ENCODE measurements around the gene OR56A5. TPM values are rescaled to one million over a fixed set of nuclear protein-coding genes. Genes with fewer than 3 reads are reported as not detected.
"Not testable (repeated sequence)": the region's sequence is repeated elsewhere in the genome, so short reads cannot be mapped to it uniquely, and the experiment has no call there.

The OR56A5 gene, protein sequence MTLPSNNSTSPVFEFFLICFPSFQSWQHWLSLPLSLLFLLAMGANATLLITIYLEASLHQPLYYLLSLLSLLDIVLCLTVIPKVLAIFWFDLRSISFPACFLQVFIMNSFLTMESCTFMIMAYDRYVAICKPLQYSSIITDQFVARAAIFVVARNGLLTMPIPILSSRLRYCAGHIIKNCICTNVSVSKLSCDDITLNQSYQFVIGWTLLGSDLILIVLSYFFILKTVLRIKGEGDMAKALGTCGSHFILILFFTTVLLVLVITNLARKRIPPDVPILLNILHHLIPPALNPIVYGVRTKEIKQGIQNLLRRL
- total RNA-seq = not detected

DNA sequence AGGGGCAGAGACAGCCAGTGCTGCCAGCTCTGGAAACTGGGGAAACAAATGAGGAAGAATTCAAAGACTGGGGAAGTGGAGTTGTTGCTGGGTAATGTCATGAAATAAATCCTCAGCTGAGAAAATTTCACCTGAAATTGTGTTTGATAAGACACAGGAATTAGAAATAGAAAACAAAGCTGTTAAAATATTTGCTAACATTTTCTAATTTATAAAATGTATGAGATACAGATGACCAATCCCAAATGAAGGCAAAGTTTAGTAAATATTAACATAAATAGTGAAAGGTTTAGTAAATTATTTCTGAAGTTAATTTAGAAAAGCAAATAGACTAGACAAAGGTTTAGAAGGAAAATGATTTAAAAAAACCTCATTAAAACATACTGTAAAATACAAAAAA lies at the start of gene OR56A5:
OR56A5 (minus strand) TSS at position 101 of the 400 bp plus-strand sequence; CDS start at position 101, 0 bp downstream.
- CTCF ChIA-PET = no interaction called here

DNA sequence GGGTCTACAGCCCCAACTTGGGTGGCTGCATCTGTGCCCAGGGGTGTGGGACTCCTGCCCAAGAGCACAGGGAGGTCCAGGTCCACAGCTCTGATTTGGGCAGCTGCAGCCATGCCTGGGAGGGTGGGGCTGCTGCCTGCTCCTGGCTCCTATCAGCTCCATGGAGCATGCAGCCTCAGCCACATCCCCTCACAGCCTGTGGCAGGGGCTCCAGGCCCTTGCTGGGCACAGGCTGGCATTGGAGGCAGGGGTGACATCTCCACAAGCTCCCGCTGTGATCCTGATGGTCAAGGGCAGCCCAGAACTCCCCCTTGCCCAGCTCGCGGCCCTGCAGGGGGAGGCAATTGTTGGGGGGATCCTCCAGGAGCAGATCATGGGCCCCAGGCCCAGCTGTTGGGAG lies 44.7 kb upstream of the OR56A5 start:
- ChIA-PET POLR2A (no interaction called here), CTCF (no interaction called here)

More for the DNA sequence above, at the start of gene OR56A5:
- POLR2A ChIA-PET = no interaction called here

DNA sequence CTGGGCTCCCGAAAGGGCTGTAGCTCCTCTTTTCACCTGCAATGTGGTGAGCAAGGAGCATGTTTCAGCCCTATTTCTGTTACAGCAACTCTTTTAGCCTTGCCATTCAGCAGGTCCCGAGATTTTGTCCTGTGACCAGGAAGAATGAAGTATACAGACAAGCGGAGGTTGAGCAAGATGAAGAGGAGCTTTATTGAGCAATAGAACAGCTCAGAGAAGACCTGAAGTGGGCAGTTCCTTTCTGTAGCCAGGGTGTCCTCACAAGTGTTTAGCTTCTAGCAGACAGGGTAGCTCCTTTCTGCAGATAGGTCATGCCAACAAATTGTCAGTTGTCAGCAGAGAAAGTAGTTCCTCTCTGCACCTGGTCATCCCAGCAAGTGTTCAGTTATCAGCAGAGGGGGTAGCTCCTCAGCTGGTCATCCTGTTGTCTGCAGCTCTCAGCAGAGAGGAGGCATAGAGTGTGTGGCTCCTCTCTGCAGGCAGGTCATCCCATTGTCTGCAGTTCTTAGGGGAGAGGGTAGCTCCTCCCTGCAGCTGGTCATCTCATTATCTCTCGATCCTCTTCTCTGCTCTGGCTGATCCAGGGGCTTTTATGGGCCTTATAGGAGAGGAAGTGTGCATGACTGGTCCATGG lies 43.9 kb upstream of the OR56A5 start:
- POLR2A ChIA-PET = no interaction called here
- CTCF ChIA-PET = no interaction called here

DNA sequence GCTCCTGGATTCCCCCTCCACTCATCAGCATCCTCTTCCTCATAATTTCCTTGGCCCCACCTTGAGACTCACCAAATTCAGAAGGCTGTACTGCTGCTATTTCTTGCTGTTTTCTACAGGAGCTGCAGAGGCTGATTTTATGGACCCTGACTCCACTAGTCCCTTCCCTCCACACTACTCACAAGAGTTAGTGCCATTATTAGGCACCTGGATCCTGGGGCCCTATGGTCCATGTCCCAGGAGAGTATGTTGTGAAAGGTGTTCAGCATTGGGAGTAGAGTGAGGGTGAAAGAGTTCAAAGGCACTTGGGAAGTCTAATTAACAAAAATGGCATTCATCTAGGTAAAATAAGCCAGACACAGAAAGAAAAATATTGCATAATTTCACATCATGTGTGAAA lies 38.6 kb upstream of the OR56A5 start, which contains the start of gene OR56A4:
OR56A4 (minus strand) TSS at position 101 of the 400 bp plus-strand sequence. CDS start 3,954 bp downstream, outside the sequence.
- ChIA-PET CTCF (no interaction called here), POLR2A (no interaction called here)

DNA sequence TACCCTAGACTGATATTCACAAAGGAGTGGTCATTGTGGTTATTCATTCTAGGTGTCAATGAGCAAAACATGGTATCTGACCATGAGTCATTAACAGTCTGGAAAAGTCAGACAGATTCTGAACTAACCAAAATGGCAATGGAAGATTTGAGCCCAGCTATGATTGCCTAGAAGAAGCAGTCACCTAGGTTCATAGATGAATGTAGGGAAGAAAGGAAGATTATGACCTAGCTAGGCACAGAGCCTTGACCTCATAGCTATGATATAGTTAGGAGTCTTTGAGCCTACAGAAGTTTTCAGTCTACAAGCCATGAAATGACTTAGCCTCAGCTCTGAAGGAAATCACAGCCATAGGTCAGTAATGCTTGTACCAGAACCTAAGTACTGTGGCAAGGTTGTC lies 38.1 kb upstream of the OR56A5 start:
- CTCF ChIA-PET = no interaction called here

DNA sequence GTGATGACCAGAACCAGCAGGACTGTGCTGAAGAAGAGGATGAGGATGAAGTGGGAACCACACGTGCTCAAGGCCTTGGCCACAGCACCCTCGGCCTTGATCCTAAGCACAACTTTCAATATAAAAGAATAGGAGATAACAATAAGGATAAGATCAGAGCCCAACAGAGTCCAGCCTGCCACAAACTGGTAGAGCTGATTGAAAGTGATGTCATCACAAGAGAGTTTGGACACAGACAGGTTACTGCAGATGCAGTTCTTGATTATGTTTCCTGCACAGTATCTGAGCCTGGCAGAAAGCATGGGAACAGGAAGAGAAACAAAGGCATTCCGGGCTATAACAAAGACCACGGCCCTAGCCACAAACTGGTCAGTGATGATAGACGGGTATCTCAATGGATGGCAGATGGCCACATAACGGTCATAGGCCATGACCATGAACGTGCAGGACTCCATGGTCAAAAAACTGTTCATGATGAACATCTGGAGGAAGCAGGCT lies 34.0 kb upstream of the OR56A5 start:
- ChIA-PET CTCF (no interaction called here), POLR2A (no interaction called here)

More for the DNA sequence above, 38.1 kb upstream of the OR56A5 start:
- POLR2A ChIA-PET = no interaction called here

DNA sequence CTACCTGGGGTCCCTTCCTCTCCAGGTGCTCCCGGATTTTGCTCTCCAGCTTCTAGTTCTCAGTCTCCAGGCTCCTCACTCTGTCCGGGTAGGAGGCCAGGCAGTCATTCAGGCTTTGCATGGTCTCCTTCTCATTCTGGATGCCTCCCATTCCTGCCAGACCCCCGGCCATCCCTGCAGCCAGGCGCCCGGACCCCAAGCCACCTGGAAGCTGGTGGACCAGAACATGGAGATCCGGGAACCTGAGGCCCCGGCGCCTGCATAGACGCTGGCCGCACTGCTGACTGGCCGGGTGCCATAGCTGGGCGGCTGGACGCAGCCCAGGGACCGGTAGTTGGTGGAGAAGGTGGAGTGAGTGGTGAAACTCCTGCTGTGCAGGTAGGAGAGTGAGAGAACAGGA lies 26.5 kb upstream of the OR56A5 start:
- ChIA-PET CTCF (no interaction called here), POLR2A (no interaction called here)

DNA sequence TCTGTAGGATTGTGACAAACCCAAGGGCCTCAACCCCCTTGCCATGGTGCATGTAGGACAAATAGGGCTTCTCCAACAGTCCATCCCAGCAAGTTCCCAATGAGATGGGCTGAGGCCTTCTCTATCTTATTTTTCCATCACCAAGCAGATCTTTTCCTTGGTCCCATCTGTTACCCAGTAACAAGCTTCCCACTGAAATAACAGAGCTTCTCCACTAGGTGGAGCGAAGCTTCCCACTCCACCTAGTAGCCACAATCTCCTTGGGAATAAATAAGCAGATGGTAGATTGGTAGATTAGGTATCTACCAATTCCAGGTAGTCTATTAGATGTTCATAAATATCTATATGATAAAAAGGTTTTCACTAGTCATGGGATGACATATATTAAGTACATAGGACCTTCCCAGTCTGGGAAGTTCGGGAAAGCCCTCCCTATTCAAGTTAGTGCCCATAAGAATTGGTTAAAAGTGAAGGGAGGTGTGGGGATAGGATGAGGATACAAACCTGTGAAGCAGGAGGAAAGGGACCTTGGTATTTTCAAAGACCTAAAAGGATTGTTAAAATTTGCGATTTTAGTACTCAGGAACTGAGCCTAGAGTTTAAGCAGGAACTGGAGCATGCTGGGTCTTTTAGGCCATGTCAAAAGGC lies 24.4 kb upstream of the OR56A5 start:
- ChIA-PET POLR2A (no interaction called here), CTCF (no interaction called here)

DNA sequence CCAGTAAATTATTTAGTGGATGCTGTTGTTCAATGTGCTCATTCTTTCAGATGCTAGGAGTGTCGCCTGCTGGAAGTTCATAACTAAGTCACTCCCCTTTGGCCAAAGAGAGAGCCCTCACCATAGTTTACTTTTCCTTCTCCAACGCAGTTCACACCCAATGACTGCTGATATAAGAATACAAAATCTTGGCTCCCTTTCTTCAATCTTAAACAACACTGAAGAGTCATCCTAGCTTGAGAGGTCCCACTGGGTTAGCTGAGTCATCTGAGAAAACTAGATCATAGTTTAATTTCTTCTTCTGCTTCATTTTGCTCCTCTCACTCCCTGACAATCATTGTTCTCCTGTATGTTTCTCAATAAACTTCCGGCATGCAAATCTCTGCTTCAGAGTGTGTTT lies 23.9 kb upstream of the OR56A5 start:
- CTCF ChIA-PET = no interaction called here
- POLR2A ChIA-PET = no interaction called here

DNA sequence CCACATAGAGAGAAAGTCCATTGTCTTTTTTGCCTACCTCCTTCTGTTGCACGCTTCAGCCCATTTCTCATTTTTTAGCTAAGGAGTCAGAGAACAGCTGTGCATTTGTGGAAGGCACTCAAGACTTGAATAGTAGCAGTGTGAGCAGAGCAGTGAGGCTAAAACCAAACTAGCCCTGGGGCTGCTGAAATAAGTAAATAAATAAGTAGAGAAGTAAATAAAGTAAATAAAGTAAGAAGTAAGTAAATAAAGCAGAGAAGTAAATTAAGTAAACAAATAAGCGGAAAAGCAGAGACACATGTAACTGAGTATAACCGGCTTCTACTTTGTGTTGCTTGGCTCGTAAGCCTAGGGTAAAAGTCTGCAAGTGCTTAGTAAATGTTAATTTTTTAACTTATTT lies 20.9 kb upstream of the OR56A5 start:
- POLR2A ChIA-PET = no interaction called here
- CTCF ChIA-PET = no interaction called here

DNA sequence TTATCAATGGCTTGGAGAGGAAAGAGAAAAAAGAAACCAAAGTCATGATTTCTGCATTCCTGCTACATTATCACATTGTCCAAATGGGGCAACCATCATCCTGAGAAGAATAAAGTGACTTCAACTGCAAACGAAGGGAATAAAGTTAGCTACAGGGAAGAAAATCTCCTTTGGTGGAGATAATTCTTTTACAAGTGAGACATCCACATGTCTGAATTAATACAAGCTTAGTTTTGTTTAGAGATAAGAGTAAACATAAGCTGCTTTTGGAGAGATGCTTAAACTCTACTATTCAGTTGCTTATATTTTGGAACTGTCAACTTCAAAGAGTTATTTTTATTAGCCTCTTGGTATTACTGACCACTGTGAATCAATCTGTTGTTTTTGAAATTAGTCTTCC lies 18.6 kb upstream of the OR56A5 start, which contains the start of gene OR52L1:
OR52L1 (minus strand) TSS at position 101 of the 400 bp plus-strand sequence; CDS start at position 46, 55 bp downstream.
- ChIA-PET POLR2A (no interaction called here), CTCF (no interaction called here)

DNA sequence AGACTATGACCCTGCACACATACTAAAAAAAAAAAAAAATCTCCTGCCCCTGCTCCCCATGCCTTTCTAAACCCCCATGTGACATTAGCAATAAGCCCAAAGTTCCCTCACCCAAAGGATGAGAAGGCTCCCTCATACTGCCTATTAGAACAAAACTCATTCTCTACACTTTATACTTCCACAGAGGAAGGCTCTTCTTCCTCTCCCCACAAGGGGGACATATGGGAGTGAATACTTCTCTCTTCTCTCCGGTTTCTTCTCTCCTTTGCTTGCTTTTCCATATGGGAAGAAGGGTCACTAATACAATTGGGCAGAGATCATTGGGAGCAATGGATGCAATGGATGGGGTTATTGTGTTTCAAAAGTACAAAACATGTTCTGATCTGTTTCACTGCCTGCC lies 15.1 kb upstream of the OR56A5 start:
- POLR2A ChIA-PET = no interaction called here
- CTCF ChIA-PET = no interaction called here

DNA sequence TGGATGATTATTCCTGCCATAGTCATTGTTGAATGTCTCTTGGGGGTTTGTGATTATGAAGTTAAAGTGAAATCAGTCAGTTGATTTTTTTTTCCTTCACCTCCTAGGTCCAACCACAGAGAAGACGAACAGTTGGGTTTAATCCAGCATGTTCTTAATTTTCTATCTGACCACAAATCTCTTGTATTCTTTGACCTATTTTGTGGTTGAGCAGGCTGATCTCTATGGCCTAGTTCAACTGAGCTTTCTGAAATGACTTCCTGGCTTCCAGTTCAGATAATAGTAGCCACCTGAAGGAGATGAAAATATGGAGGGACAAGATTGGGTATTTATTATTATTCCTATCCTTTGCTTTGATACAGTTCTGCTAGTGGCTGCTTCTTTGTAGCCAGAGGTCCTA lies 5.2 kb upstream of the OR56A5 start:
- ChIA-PET POLR2A (no interaction called here), CTCF (no interaction called here)

DNA sequence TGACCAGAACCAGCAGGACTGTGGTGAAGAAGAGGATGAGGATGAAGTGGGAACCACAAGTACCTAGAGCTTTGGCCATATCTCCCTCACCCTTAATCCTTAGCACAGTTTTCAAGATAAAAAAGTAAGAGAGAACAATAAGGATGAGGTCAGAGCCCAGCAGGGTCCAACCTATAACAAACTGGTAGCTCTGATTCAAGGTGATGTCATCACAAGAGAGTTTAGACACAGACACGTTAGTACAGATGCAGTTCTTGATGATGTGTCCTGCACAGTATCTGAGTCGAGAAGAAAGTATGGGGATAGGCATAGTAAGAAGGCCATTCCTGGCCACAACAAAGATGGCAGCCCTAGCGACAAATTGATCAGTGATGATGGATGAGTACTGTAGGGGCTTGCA lies 586 bp downstream of the OR56A5 start:
- ChIA-PET CTCF (no interaction called here), POLR2A (no interaction called here)

DNA sequence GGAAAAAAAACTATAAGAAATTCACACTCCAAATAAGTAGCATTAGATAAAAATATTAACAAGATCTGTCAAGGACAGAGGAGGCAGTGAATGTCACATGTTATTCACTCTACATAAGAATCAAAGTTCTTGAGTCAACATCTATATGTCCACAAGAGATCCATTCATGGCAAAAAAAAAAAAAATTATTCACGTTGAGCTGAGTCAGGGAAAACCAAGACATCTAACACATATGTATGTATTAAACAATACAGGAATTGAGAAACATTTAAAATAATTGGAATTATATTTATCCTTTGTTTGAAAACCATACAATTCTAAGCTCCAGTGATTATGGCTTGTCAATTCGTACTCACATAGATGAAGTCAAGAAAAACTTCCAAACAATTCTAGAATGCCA lies 1.3 kb downstream of the OR56A5 start:
- ChIA-PET POLR2A (no interaction called here), CTCF (no interaction called here)

DNA sequence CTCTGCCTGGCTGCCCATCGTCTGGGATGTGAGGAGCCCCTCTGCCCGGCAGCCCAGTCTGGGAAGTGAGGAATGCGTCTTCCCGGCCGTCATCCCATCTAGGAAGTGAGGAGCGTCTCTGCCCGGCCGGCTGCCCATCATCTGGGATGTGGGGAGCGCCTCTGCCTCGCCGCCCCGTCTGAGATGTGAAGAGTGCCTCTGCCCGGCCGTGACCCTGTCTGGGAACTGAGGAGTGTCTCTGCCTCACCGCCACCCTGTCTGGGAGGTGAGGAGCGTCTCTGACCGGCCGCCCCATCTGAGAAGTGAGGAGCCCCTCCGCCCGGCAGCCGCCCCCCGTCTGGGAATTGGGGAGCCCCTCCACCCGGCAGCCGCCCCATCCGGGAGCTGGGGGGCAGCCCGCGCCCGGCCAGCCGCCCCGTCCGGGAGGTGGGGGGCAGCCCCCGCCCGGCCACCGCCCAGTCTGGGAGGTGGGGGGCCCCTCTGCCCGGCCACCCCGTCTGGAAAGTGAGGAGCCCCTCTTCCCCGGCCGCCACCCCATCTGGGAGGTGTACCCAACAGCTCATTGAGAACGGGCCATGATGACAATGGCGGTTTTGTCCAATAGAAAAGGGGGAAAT lies 7.5 kb downstream of the OR56A5 start:
- CTCF ChIA-PET, POLR2A ChIA-PET: not testable (repeated sequence)

DNA sequence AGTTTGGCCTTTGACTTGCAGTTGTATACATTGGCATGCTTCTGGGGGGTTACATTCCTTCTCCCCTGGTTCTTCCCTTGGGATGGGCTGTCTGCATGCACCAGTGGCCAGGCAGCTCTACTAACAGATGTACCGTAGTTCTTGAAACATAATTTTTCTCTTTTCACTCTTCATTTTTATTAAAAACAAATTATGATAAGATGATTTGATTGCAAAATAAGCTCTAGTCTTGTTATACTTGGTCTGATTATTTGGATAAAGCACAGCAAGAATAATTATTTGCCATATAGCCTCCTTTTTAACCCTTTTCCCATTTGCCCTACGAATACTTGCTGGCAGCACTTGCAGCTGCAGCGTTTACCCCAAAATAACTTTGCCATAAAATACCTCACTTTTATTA lies 12.7 kb downstream of the OR56A5 start:
- ChIA-PET POLR2A (no interaction called here), CTCF (no interaction called here)

DNA sequence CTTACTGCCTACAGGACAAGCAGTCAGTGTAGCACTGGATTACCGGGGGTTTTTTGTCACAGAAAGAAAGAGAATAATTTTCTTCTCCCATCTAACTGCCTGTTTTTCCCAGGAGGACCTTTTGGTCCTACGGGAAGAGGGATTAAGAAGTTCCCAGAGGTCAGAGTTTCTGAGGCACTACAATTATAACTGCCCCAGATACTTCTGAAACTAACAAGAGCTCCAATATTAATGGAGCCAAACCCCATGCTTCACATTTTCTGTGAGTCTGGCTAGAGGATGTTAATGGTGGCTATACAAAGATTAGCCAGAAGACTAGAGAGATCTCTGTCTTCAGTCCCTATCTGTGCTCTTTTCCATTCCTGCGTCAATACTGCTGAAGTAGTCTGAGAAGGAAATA lies 26.3 kb downstream of the OR56A5 start, which contains the start of gene OR56A3:
OR56A3 (plus strand) TSS at position 301 of the 400 bp plus-strand sequence. CDS start 5,096 bp downstream, outside the sequence.
- POLR2A ChIA-PET = no interaction called here
- CTCF ChIA-PET = no interaction called here

DNA sequence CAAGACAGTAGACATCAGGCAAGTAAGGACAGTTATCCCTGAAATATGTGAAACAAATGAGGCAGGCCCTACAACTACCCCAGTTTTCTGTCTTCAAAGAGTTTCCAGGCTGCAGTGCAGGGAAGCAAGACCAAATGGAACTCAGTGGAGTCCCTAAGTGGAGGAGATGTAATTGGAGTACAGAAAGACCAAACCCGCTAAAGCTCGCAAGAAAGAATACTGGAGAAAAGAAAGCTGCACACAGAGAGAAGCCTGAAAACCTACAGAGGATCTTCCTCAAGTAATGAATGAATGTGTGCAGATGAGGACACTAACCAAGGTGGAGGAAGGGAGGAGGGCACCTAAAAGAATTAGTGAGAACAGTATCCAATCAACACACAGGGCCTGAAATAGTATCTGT lies 27.5 kb downstream of the OR56A5 start:
- ChIA-PET CTCF (no interaction called here), POLR2A (no interaction called here)

DNA sequence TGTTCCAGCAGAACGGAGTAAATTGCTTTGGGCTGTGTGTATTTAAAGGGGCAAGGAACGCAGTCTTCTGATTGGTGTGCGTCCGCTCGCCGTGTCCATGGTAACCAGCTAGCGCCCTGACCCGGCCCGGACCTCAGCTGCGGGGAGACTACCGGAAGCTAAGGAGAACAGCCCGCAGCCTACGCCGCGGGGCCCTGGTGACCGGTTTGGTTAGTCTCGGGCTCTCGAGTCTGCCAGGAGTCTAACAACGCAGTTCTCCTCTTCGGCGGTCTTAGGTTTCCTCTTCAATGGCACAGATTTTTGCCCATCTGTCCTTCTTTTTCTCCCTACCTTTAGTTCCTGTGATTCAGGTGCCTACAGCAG lies 29.7 kb downstream of the OR56A5 start:
- CTCF ChIA-PET = no interaction called here

More for the DNA sequence above, 29.7 kb downstream of the OR56A5 start:
- POLR2A ChIA-PET = no interaction called here
